Loucy (cell line): ENCODE measurements around the gene FTCD.

Source experiments
- H2AFZ ChIP-seq: fragments of 200-600 bp; sonication (generic); 2 replicates; pipeline ENCODE4 v1.6.0; 2016; ENCODE audit warnings: antibody characterized with exemption, mild to moderate bottlenecking, low read length, moderate library complexity
- H3F3A ChIP-seq: fragments of 200-600 bp; 2 replicates; pipeline ENCODE4 v1.6.0; 2016; ENCODE audit warnings: antibody characterized with exemption, low read depth, mild to moderate bottlenecking
- H3K27me3 ChIP-seq: fragments of 200-600 bp; sonication (generic); 2 replicates; pipeline ENCODE4 v1.6.1; 2014; ENCODE audit warnings: low read length, mild to moderate bottlenecking; ENCODE audit not compliant: insufficient read depth, poor library complexity, severe bottlenecking
- H3K36me3 ChIP-seq: fragments of 200-600 bp; sonication (generic); 2 replicates; pipeline ENCODE4 v1.6.1; 2016; ENCODE audit warnings: low read length; ENCODE audit not compliant: insufficient read depth
- H3K4me1 ChIP-seq: fragments of 200-600 bp; sonication (generic); 2 replicates; pipeline ENCODE4 v1.5.1; 2014; ENCODE audit warnings: low read length, mild to moderate bottlenecking; ENCODE audit not compliant: insufficient read depth, poor library complexity, severe bottlenecking
- H3K4me2 ChIP-seq: fragments of 200-600 bp; sonication (generic); 2 replicates; pipeline ENCODE4 v1.6.0; 2014; ENCODE audit warnings: antibody characterized with exemption, low read length, low read depth, mild to moderate bottlenecking; ENCODE audit not compliant: poor library complexity, severe bottlenecking
- H3K4me3 ChIP-seq: fragments of 200-600 bp; sonication (generic); 2 replicates; pipeline ENCODE4 v1.5.1; 2014; ENCODE audit warnings: low read length, mild to moderate bottlenecking, mixed read lengths; ENCODE audit not compliant: poor library complexity, severe bottlenecking
- H3K79me2 ChIP-seq: fragments of 200-600 bp; sonication (generic); 2 replicates; pipeline ENCODE4 v1.6.1; 2014; ENCODE audit warnings: low read length; ENCODE audit not compliant: insufficient read depth
- H3K9ac ChIP-seq: fragments of 200-600 bp; sonication (generic); 2 replicates; pipeline ENCODE4 v1.6.0; 2014; ENCODE audit warnings: mild to moderate bottlenecking, low read depth, low read length, moderate library complexity; ENCODE audit not compliant: poor library complexity, severe bottlenecking
- H3K9me2 ChIP-seq: fragments of 200-600 bp; sonication (generic); replicated peaks from 2 replicates; pipeline ENCODE4 v1.6.1; 2016; ENCODE audit warnings: low read depth, low read length, mixed read lengths
- H3K9me3 ChIP-seq: fragments of 200-600 bp; sonication (generic); 2 replicates; pipeline ENCODE4 v1.6.1; 2014; ENCODE audit warnings: mild to moderate bottlenecking, antibody characterized with exemption, low read length, low read depth; ENCODE audit not compliant: insufficient read depth
- H4K20me1 ChIP-seq: fragments of 200-600 bp; sonication (generic); 2 replicates; pipeline ENCODE4 v1.6.0; 2014; ENCODE audit warnings: antibody characterized with exemption, low read length, mild to moderate bottlenecking; ENCODE audit not compliant: insufficient read depth, poor library complexity, severe bottlenecking
- CTCF ChIP-seq: fragments of 200-600 bp; sonication (generic); conservative IDR thresholded peaks from 2 replicates; pipeline ENCODE4 v1.5.1; 2014; ENCODE audit warnings: mild to moderate bottlenecking, antibody characterized with exemption, low read length
- EZH2phosphoT487 ChIP-seq: fragments of 200-600 bp; IDR thresholded peaks from 2 replicates; pipeline ENCODE4 v1.6.1; 2018; ENCODE audit warnings: antibody characterized with exemption, mild to moderate bottlenecking, moderate library complexity, borderline replicate concordance

Gene FTCD

GRCh38 chr21:46196733-46197132 is 41.4 kb upstream of the FTCD start:
- TF ChIP-seq CTCF (no peak), EZH2phosphoT487 (no peak)
- no peaks in the 10 kb centered on the region for H3K79me2 ChIP-seq
- H2AFZ ChIP-seq: no peak overlapping the region
- no peaks in the 10 kb centered on the region for H3K27me3 ChIP-seq
- H4K20me1 ChIP-seq: no peaks in the 10 kb centered on the region
- no peaks in the 10 kb centered on the region for H3F3A ChIP-seq
- H3K4me2 ChIP-seq: no peak overlapping the region
- no peaks in the 10 kb centered on the region for H3K4me1 ChIP-seq
- no peak overlapping the region for H3K4me3 ChIP-seq
- H3K9me3 ChIP-seq: 0 out of 2 replicates have a peak, but pooled peaks cover 3% of the 10 kb centered on the region
- H3K36me3 ChIP-seq: peaks cover 81% of the 10 kb centered on the region; the same call in 1 of the 2 replicates
- H3K9me2 ChIP-seq: no peaks in the 10 kb centered on the region
- no peak overlapping the region for H3K9ac ChIP-seq

- no peak overlapping the region for H3K9ac ChIP-seq
- H4K20me1 ChIP-seq: no peaks in the 10 kb centered on the region
- no peaks in the 10 kb centered on the region for H3K79me2 ChIP-seq
- no peak overlapping the region for H3K4me3 ChIP-seq
- 0 out of 2 replicates have a peak, but pooled peaks cover 3% of the 10 kb centered on the region for H3K9me3 ChIP-seq
- H3K27me3 ChIP-seq: no peaks in the 10 kb centered on the region
- no peak for TF ChIP-seq CTCF
- TF ChIP-seq EZH2phosphoT487: no peak
- no peaks in the 10 kb centered on the region for H3F3A ChIP-seq
- H2AFZ ChIP-seq: no peak overlapping the region
- H3K36me3 ChIP-seq: peaks cover 91% of the 10 kb centered on the region; the same call in 1 of the 2 replicates
- H3K4me1 ChIP-seq: no peaks in the 10 kb centered on the region
- no peaks in the 10 kb centered on the region for H3K9me2 ChIP-seq
- H3K4me2 ChIP-seq: no peak overlapping the region
Measured at GRCh38 chr21:46195595-46196195, 40.3 kb upstream of the FTCD start.

GRCh38 chr21:46194374-46195334 is 39.3 kb upstream of the FTCD start:
- Histone ChIP-seq H3K9me3 (0 out of 2 replicates have a peak, but pooled peaks cover 2% of the 10 kb centered on the region), H3K4me1 (no peaks in the 10 kb centered on the region), H3K79me2 (no peaks in the 10 kb centered on the region), H3K36me3 (peaks cover 89% of the 10 kb centered on the region; the same call in 1 of the 2 replicates), H3K27me3 (no peaks in the 10 kb centered on the region), H3K9ac (no peak overlapping the region), H3K4me3 (no peak overlapping the region), H3K4me2 (no peak overlapping the region), H4K20me1 (no peaks in the 10 kb centered on the region), H3K9me2 (no peaks in the 10 kb centered on the region), H3F3A (no peaks in the 10 kb centered on the region), H2AFZ (no peak overlapping the region)
- TF ChIP-seq CTCF (no peak), EZH2phosphoT487 (no peak)
